ENCODE data around the gene ARHGEF7.

The ARHGEF7 gene

DNA sequence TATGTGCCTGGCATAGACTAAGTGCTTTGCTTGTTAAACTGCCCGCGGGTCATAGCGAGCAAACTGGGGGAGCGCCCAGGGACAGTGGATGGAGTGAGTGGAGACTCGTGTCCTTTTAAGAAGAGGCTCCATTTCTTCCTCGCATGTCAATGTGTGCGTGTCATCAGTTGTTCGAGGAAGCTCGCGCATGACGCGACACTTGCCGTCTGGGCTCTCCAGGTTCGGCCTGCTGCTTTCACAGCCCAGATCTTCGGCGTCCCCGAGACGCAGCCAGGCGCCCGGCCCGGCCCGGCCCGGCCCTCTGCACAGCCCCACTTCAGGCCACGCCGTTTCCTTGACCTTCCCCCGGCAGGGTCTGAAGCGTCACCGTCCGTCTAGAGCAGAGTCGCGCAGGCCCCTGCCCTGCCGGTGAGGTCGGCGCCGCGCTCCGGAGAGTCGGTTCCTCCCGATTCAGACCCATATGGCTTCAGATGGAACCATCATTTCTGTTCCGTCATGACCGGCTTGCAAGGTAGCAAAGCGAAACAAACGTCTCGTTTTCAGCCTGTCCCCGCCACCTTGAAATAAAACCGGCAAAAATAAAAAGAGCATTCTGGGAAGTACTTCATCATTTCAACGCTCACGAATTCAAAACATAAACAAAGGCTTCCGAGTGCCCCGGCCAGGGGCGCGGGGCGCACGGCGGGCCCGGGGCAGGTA is 599 bp upstream of the ARHGEF7 start:
- TF ChIP-seq, protein P1, sequence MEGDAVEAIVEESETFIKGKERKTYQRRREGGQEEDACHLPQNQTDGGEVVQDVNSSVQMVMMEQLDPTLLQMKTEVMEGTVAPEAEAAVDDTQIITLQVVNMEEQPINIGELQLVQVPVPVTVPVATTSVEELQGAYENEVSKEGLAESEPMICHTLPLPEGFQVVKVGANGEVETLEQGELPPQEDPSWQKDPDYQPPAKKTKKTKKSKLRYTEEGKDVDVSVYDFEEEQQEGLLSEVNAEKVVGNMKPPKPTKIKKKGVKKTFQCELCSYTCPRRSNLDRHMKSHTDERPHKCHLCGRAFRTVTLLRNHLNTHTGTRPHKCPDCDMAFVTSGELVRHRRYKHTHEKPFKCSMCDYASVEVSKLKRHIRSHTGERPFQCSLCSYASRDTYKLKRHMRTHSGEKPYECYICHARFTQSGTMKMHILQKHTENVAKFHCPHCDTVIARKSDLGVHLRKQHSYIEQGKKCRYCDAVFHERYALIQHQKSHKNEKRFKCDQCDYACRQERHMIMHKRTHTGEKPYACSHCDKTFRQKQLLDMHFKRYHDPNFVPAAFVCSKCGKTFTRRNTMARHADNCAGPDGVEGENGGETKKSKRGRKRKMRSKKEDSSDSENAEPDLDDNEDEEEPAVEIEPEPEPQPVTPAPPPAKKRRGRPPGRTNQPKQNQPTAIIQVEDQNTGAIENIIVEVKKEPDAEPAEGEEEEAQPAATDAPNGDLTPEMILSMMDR (conservative IDR thresholded peaks at IDR 0.05; ENCODE audit: low read length), result no peak
- no peak for TF ChIP-seq EZH2phosphoT487 (IDR thresholded peaks at IDR 0.05; ENCODE audit: borderline replicate concordance)
- H3K36me3 ChIP-seq (ENCODE audit: insufficient read depth, low read length), result no peaks in the 10 kb centered on the region
- H3K9ac ChIP-seq (ENCODE audit: low read depth, low read length, poor library complexity, severe bottlenecking), result no peak overlapping the region
- no peaks in the 10 kb centered on the region for H3K9me2 ChIP-seq (replicated peaks; ENCODE audit: low read depth, low read length)
- H3F3A ChIP-seq (ENCODE audit: low read depth), result no peaks in the 10 kb centered on the region
- H3K4me1 ChIP-seq (ENCODE audit: insufficient read depth, low read length, poor library complexity, severe bottlenecking), result no peaks in the 10 kb centered on the region
- H3K4me3 ChIP-seq (ENCODE audit: low read length, poor library complexity, severe bottlenecking), result no peak overlapping the region
- H4K20me1 ChIP-seq (ENCODE audit: insufficient read depth, low read length, poor library complexity, severe bottlenecking), result no peaks in the 10 kb centered on the region
- no peaks in the 10 kb centered on the region for H3K9me3 ChIP-seq (ENCODE audit: insufficient read depth, low read depth, low read length)
- no peaks in the 10 kb centered on the region for H3K79me2 ChIP-seq (ENCODE audit: insufficient read depth, low read length)
- no peaks in the 10 kb centered on the region for H3K27me3 ChIP-seq (ENCODE audit: insufficient read depth, low read length, poor library complexity, severe bottlenecking)
- H2AFZ ChIP-seq (ENCODE audit: low read length), result no peak overlapping the region
- no peak overlapping the region for H3K4me2 ChIP-seq (ENCODE audit: low read depth, low read length, poor library complexity, severe bottlenecking)

DNA sequence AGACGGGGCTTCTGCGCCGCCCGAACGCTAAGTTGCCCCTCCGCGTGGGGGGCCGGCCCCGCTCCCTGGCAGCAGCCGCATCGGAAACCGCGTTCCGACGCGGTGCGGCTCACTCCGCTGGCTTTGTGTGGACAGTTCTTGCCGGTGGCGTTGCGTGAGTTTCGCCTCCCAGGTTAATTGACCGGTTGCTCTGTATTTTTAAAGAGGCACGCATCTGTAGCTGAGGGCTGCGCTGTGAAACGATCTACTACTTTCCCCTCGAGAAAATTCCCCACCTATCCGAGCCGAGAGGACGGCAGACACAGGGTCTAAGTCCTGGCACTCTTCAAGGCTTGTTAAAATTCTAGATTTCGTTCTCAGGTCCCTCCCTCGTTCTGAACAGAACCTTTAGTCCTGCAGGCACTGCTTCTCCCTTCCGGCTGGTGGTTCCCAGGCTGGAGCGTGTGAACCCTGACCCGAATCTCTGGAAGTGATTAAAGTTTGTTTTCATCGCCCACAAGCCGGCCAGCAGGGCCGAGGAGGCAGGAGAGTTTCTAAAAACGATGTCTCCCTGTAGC is 933 bp downstream of the ARHGEF7 start:
- H3K4me2 ChIP-seq (ENCODE audit: low read depth, low read length, poor library complexity, severe bottlenecking), result no peak overlapping the region
- H3K4me3 ChIP-seq (ENCODE audit: low read length, poor library complexity, severe bottlenecking), result no peak overlapping the region
- no peaks in the 10 kb centered on the region for H3K36me3 ChIP-seq (ENCODE audit: insufficient read depth, low read length)
- H3K9me3 ChIP-seq (ENCODE audit: insufficient read depth, low read depth, low read length), result no peaks in the 10 kb centered on the region
- no peak overlapping the region for H2AFZ ChIP-seq (ENCODE audit: low read length)
- H3K9me2 ChIP-seq (replicated peaks; ENCODE audit: low read depth, low read length), result no peaks in the 10 kb centered on the region
- TF ChIP-seq, protein P1 (conservative IDR thresholded peaks at IDR 0.05; ENCODE audit: low read length), result no peak
- TF ChIP-seq EZH2phosphoT487 (IDR thresholded peaks at IDR 0.05; ENCODE audit: borderline replicate concordance), result no peak
- no peaks in the 10 kb centered on the region for H3K4me1 ChIP-seq (ENCODE audit: insufficient read depth, low read length, poor library complexity, severe bottlenecking)
- H3K9ac ChIP-seq (ENCODE audit: low read depth, low read length, poor library complexity, severe bottlenecking), result no peak overlapping the region
- H3K79me2 ChIP-seq (ENCODE audit: insufficient read depth, low read length), result no peaks in the 10 kb centered on the region
- no peaks in the 10 kb centered on the region for H3K27me3 ChIP-seq (ENCODE audit: insufficient read depth, low read length, poor library complexity, severe bottlenecking)
- H3F3A ChIP-seq (ENCODE audit: low read depth), result no peaks in the 10 kb centered on the region
- no peaks in the 10 kb centered on the region for H4K20me1 ChIP-seq (ENCODE audit: insufficient read depth, low read length, poor library complexity, severe bottlenecking)

DNA sequence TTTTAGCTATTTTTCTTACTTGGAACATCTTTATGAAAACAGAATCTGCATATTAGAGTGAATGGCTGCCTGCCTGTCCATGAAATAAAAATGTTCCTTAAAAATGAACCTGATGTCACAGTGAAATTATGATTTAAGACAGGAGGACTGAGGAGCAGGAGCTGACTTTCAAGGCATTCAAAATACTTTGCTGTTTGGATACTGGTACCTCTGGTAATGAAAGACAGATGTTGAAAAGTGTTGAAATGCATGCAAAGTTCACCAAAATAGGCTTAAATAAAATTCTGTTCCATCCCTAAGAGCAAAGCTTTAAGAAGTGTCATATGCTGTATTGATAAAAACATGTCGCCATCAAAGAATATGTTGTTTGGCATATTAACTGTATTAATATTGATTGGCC is 1.7 kb downstream of the ARHGEF7 start:
- Histone ChIP-seq H3K4me2 (ENCODE audit: low read depth, low read length, poor library complexity, severe bottlenecking) (no peak overlapping the region), H3K9ac (ENCODE audit: low read depth, low read length, poor library complexity, severe bottlenecking) (no peak overlapping the region), H3K4me3 (ENCODE audit: low read length, poor library complexity, severe bottlenecking) (no peak overlapping the region), H3K79me2 (ENCODE audit: insufficient read depth, low read length) (no peaks in the 10 kb centered on the region), H3K36me3 (ENCODE audit: insufficient read depth, low read length) (no peaks in the 10 kb centered on the region), H3K27me3 (ENCODE audit: insufficient read depth, low read length, poor library complexity, severe bottlenecking) (no peaks in the 10 kb centered on the region), H2AFZ (ENCODE audit: low read length) (no peak overlapping the region), H3K9me3 (ENCODE audit: insufficient read depth, low read depth, low read length) (no peaks in the 10 kb centered on the region), H3F3A (ENCODE audit: low read depth) (no peaks in the 10 kb centered on the region), H3K9me2 (replicated peaks; ENCODE audit: low read depth, low read length) (no peaks in the 10 kb centered on the region), H3K4me1 (ENCODE audit: insufficient read depth, low read length, poor library complexity, severe bottlenecking) (no peaks in the 10 kb centered on the region), H4K20me1 (ENCODE audit: insufficient read depth, low read length, poor library complexity, severe bottlenecking) (no peaks in the 10 kb centered on the region)
- TF ChIP-seq EZH2phosphoT487 (IDR thresholded peaks at IDR 0.05; ENCODE audit: borderline replicate concordance), result no peak
- TF ChIP-seq, protein P1 (conservative IDR thresholded peaks at IDR 0.05; ENCODE audit: low read length), result no peak
